Activated naive CD8-positive, alpha-beta T cell (primary cell): ENCODE measurements around the gene TIGD7.

Experiments
- H3K27ac Mint-ChIP-seq: one replicate; pipeline ENCODE4 v1.8.0; 2021; ENCODE audit warnings: mixed read lengths
- H3K27me3 Mint-ChIP-seq: one replicate; pipeline ENCODE4 v1.8.0; 2021; ENCODE audit warnings: mixed read lengths
- H3K36me3 Mint-ChIP-seq: one replicate; pipeline ENCODE4 v1.8.0; 2021; ENCODE audit warnings: mixed read lengths
- H3K4me1 Mint-ChIP-seq: one replicate; pipeline ENCODE4 v1.8.0; 2021; ENCODE audit warnings: low read depth, mixed read lengths
- H3K4me3 Mint-ChIP-seq: one replicate; pipeline ENCODE4 v1.8.0; 2021; ENCODE audit warnings: mild to moderate bottlenecking, mixed read lengths
- H3K9me3 Mint-ChIP-seq: one replicate; pipeline ENCODE4 v1.8.0; 2021; ENCODE audit warnings: low read depth, mixed read lengths

TIGD7 gene

DNA sequence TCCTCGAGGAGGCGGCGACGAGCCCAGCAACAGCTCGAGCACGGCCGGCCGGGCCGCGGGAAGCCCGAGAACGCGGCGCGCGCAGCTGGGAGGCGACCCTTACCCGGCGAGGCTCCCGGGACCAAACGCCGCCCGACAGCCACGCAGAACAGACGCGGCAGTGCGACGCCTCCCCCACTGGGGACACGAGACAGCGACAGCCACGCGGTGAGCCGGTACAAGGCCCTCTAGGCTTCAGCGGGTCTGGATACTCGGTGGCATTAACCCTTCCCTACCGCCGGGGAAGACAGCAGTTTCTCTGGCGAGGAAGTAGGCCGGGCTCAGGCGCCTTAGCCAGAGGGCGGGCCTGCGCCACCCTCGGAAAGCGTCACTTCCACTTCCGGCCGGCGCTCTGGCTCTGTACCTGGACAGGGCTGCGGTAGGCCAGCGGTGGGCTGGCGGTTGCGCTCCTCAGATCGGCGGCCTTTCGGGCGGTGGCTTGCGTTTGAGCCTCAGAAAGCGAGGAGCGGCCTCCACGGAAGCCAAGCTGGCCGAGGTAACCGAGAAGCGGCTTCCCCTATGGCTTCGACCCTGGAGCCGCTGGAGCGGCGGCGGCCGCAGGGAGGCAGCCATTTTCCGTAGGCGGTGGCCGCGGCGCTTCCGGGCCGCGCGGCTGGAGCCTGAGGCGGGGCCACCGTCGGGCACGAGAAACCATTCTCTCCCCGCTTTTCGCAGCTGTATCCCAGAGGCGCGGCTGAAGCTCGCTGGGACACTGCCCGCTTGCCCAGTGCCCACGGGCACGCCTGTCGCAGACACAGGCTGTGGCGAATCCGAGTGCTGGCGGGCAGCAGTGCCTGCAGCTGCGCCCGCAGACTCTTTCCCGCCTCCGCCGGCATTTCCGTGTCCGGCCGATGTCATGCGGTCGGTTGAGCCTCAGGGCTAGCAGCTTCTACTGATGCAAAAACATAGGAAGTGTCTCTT is at the start of gene TIGD7, which contains the start of gene ZNF75A:
Gene TIGD7 (minus strand): TSS at position 322 of the 960 bp plus-strand sequence. CDS start 4,816 bp downstream, outside the sequence.
Gene ZNF75A (plus strand): TSS at position 389 of the 960 bp plus-strand sequence. CDS start 2,932 bp downstream, outside the sequence.
- Mint-ChIP-seq H3K27ac (peak within 1 kb of the TSS; percentile 61), H3K9me3 (peaks cover 15% of the 10 kb centered on the region), H3K36me3 (peaks cover 39% of the 10 kb centered on the region), H3K4me3 (peak within 1 kb of the TSS; percentile 86), H3K27me3 (no peaks in the 10 kb centered on the region), H3K4me1 (peaks cover 13% of the 10 kb centered on the region)

DNA sequence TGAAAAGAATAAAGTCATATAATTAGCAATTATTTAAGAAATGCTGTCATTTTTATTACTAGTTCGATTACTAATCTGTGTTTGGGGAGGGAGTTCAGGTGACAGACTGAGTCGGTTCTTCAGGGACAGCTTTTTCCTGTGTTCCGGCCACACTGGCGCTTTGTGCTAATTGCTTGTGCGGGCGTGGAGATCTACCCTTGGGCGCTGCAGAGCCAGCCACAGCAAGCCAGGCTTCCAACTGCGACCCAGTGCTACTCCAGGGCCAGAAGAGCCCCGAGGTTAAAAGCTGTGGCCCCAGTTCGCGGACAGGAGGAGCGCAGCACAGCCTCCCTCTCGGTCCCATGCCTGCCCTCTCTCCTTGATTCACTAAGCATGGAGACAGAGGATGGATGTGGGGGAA is 43.9 kb upstream of the TIGD7 start:
- peaks cover 2% of the 10 kb centered on the region for H3K9me3 Mint-ChIP-seq
- peaks cover 3% of the 10 kb centered on the region for H3K4me1 Mint-ChIP-seq
- no peak overlapping the region for H3K27ac Mint-ChIP-seq
- no peaks in the 10 kb centered on the region for H3K27me3 Mint-ChIP-seq
- no peak overlapping the region for H3K4me3 Mint-ChIP-seq
- peaks cover 2% of the 10 kb centered on the region for H3K36me3 Mint-ChIP-seq

- peaks cover 2% of the 10 kb centered on the region for H3K4me1 Mint-ChIP-seq
- H3K4me3 Mint-ChIP-seq, result no peak overlapping the region
- H3K27me3 Mint-ChIP-seq, result no peaks in the 10 kb centered on the region
- H3K9me3 Mint-ChIP-seq, result no peaks in the 10 kb centered on the region
- no peak overlapping the region for H3K27ac Mint-ChIP-seq
- H3K36me3 Mint-ChIP-seq, result peaks cover 2% of the 10 kb centered on the region
Observed at GRCh38 chr16:3348547-3349167, 43.4 kb upstream of the TIGD7 start.

DNA sequence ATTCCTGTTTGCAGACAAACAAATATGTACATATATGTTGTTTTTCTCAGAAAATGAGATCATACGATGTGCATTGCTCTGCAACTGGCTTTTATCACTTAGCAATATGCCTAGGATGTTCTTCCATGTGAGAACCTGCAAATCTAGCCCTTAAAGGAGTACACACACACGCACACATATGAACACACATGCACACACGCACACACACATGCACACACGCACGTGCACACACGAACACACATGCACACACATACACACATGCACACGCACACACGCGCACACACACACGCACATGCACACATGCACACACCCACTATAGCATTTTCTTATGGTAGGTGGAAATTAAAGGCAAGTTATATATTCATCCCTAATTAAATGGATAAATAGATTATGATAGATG is 42.4 kb upstream of the TIGD7 start:
- H3K9me3 Mint-ChIP-seq, result no peaks in the 10 kb centered on the region
- no peak overlapping the region for H3K4me3 Mint-ChIP-seq
- no peaks in the 10 kb centered on the region for H3K4me1 Mint-ChIP-seq
- peaks cover 2% of the 10 kb centered on the region for H3K36me3 Mint-ChIP-seq
- H3K27ac Mint-ChIP-seq, result no peak overlapping the region
- no peaks in the 10 kb centered on the region for H3K27me3 Mint-ChIP-seq

- Mint-ChIP-seq H3K36me3 (no peaks in the 10 kb centered on the region), H3K9me3 (no peaks in the 10 kb centered on the region), H3K4me1 (no peaks in the 10 kb centered on the region), H3K27me3 (no peaks in the 10 kb centered on the region), H3K27ac (no peak overlapping the region), H3K4me3 (no peak overlapping the region)
Observed at GRCh38 chr16:3346041-3346440, 40.8 kb upstream of the TIGD7 start.

DNA sequence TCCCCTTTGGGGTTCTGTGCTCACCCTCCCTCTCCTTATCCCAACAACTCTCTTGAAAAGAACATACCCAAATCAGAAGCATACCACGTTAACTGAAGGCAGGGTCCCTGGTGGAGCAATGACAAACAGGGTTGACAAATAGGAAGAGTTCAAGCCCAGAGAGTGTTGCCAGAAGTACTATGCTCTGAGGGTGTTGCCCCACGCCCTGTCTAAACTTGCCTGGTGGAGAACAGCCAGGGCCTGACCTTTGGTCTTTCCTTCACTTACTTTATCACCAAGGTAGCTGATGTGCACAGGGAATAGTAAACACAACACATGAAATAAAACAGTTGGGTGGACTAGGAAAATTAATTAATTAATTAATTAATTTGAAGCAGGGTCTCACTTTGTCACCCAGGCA is 23.4 kb upstream of the TIGD7 start:
- Mint-ChIP-seq H3K9me3 (peaks cover 10% of the 10 kb centered on the region), H3K27me3 (no peaks in the 10 kb centered on the region), H3K4me1 (no peaks in the 10 kb centered on the region), H3K27ac (no peak overlapping the region), H3K36me3 (peaks cover 15% of the 10 kb centered on the region), H3K4me3 (no peak overlapping the region)

DNA sequence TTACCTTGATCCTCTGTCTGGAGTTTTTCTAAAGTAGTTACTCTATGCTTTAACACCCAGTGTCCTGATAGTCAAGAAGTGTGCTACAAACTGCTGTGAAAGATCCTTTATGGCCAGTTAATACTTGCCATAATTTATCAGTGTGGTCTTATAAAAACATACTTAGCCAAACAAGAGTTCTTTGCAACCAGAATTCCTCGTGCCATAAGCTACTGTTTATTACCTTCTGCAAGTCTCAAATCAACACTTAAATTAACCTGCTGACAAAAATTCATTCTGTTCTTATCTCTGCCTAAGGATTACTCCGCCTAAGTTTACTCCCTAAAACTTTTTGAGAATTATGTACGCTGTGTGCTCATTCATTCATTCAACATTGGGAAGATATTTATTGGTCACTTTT is 22.9 kb upstream of the TIGD7 start:
- Mint-ChIP-seq H3K4me3 (no peak overlapping the region), H3K9me3 (peaks cover 11% of the 10 kb centered on the region), H3K4me1 (no peaks in the 10 kb centered on the region), H3K36me3 (peaks cover 14% of the 10 kb centered on the region), H3K27me3 (no peaks in the 10 kb centered on the region), H3K27ac (no peak overlapping the region)

- Mint-ChIP-seq H3K4me3 (no peak overlapping the region), H3K36me3 (peaks cover 11% of the 10 kb centered on the region), H3K27ac (no peak overlapping the region), H3K27me3 (no peaks in the 10 kb centered on the region), H3K4me1 (no peaks in the 10 kb centered on the region), H3K9me3 (peaks cover 15% of the 10 kb centered on the region)
Observed at GRCh38 chr16:3327514-3327913, 22.3 kb upstream of the TIGD7 start.

DNA sequence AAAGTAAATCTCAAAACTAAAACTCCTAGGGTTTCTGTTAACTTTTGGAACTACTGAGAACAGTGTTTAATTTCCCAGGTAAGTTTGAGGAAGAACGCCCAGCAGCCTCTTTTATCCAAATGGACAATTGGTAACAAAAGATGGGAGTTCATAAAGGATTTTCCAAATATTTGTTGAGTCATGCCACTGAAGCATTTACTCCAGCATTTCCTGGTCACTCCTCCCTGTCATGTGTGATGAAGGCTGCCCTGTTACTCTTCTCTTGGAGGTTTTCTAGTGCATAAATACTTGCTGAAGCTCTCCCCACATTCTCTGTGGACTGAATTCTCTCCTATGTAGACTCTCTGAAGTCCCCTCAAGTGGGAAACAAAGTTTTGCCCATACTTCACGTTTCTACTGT is 16.6 kb upstream of the TIGD7 start:
- H3K36me3 Mint-ChIP-seq, result peaks cover 34% of the 10 kb centered on the region

GRCh38 chr16:3317315-3317999 is 12.2 kb upstream of the TIGD7 start:
- Mint-ChIP-seq H3K4me3 (no peak overlapping the region), H3K36me3 (peaks cover 65% of the 10 kb centered on the region), H3K4me1 (peaks cover 1% of the 10 kb centered on the region), H3K27ac (no peak overlapping the region), H3K27me3 (no peaks in the 10 kb centered on the region), H3K9me3 (peaks cover 50% of the 10 kb centered on the region)

More for the DNA sequence above, 16.6 kb upstream of the TIGD7 start:
- Mint-ChIP-seq H3K27ac (no peak overlapping the region), H3K4me3 (no peak overlapping the region), H3K4me1 (no peaks in the 10 kb centered on the region), H3K9me3 (peaks cover 30% of the 10 kb centered on the region), H3K27me3 (no peaks in the 10 kb centered on the region)

GRCh38 chr16:3311496-3311895 is 6.3 kb upstream of the TIGD7 start:
- H3K4me1 Mint-ChIP-seq, result peaks cover 5% of the 10 kb centered on the region

DNA sequence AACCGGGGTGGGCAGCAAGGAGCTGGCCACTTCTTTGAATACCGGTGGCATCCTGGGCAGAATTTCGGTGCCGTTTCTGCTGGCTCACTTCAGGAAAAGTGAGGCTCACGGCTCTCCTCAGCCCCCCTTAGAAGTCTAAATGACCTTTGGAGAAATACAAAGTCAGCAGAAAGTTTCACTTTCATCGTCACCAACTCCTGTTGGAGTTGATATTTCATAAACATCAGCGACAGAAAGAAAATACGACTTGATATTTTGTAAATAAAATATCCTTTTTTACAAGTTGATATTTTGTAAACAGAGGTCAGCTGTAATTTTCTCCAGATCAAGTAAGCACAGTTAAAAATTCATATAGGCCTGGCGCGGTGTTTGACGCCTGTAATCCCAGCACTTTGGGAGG is 848 bp upstream of the TIGD7 start:
- Mint-ChIP-seq H3K4me3 (peak overlapping the region; percentile 83), H3K36me3 (peaks cover 35% of the 10 kb centered on the region), H3K4me1 (peaks cover 13% of the 10 kb centered on the region), H3K27me3 (no peaks in the 10 kb centered on the region), H3K27ac (peak overlapping the region; percentile 54), H3K9me3 (peaks cover 10% of the 10 kb centered on the region)

More at GRCh38 chr16:3311496-3311895, 6.3 kb upstream of the TIGD7 start:
- Mint-ChIP-seq H3K36me3 (peaks cover 61% of the 10 kb centered on the region), H3K27ac (no peak overlapping the region), H3K27me3 (no peaks in the 10 kb centered on the region), H3K4me3 (no peak overlapping the region), H3K9me3 (peaks cover 24% of the 10 kb centered on the region)

- Mint-ChIP-seq H3K4me3 (peak overlapping the region; percentile 86), H3K4me1 (peaks cover 13% of the 10 kb centered on the region), H3K9me3 (peaks cover 25% of the 10 kb centered on the region), H3K36me3 (peaks cover 48% of the 10 kb centered on the region), H3K27me3 (no peaks in the 10 kb centered on the region), H3K27ac (peak overlapping the region; percentile 61)
Observed at GRCh38 chr16:3304370-3304769, 860 bp downstream of the TIGD7 start.

DNA sequence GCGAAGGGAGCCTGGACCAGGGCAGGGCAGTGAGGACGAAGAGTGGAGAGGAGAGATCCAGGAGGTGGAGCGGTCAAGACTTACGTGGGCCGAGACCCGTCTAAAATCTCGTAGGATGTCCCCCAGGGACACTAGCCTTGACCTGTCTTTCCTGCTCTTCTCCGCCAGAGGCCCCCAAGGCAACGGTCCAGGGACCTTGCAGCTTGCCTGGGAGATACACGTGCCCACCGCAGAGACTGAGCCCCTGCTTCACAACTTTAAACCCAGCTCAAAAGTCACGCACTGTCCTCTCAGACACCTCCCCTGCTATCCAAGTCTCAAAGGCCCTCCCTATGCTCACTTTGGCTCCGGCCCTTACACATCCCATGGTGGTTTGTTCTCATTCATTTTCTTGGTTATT is 9.4 kb downstream of the TIGD7 start:
- H3K27ac Mint-ChIP-seq, result no peak overlapping the region
- H3K4me3 Mint-ChIP-seq, result no peak overlapping the region
- peaks cover 66% of the 10 kb centered on the region for H3K36me3 Mint-ChIP-seq
- peaks cover 51% of the 10 kb centered on the region for H3K9me3 Mint-ChIP-seq
- no peaks in the 10 kb centered on the region for H3K27me3 Mint-ChIP-seq
- no peaks in the 10 kb centered on the region for H3K4me1 Mint-ChIP-seq

GRCh38 chr16:3295209-3295608 is 10.0 kb downstream of the TIGD7 start:
- Mint-ChIP-seq H3K27me3 (no peaks in the 10 kb centered on the region), H3K36me3 (peaks cover 64% of the 10 kb centered on the region), H3K4me1 (no peaks in the 10 kb centered on the region), H3K9me3 (peaks cover 46% of the 10 kb centered on the region), H3K27ac (no peak overlapping the region), H3K4me3 (no peak overlapping the region)
